Measurements from ENCODE around the gene NTSR1. TPM values are rescaled to one million over a fixed set of nuclear protein-coding genes. Genes with fewer than 3 reads are reported as not detected.

The NTSR1 gene
- total and polyA plus RNA-seq, 4 experiments from 2014 or later: 0.30 to 0.38 TPM; not detected in 2

DNA sequence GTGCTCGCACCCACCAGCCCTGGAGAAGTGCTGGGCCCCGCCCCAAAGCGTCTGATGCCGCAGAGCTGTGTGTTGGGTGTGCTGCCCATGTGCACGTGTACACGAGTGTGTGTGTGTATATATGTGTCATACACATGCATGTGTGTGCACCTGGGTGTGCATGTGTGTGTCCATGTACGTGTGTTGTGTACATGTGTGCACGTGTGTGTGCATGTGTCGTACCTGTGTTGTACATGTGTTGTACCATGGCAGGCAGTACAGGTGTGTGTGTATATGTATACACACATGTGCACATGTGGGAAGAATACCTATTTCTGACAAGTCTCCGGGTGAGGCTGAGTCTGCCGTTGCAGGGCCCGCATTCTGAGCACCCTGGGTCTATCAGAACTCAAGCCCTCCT, 81.4 kb downstream of the NTSR1 start:
- Histone ChIP-seq H3K4me3 (ENCODE audit: low read length in 2 of 2) (no peak overlapping the region), H3K4me1 (ENCODE audit: insufficient read depth, low read length) (peaks cover 22% of the 10 kb centered on the region), H3K36me3 (ENCODE audit: insufficient read depth, low read length) (no peaks in the 10 kb centered on the region), H3K27ac (ENCODE audit: low read depth, low read length) (no peak overlapping the region), H3K9me3 (ENCODE audit: control insufficient read depth in 1 of 2, low read length in 2 of 2) (no peaks in the 10 kb centered on the region), H3K27me3 (ENCODE audit: insufficient read depth, low read length) (no peaks in the 10 kb centered on the region)
- Mint-ChIP-seq H3K4me3 (no peak overlapping the region), H3K4me1 (peaks cover 2 to 36% (median 14%) of the 10 kb centered on the region in 4 donors), H3K9me3 (peaks cover 0 to 2% (median 0%) of the 10 kb centered on the region in 8 donors), H3K27ac (peak overlapping the region in 1 of 7 donors; percentile 13), H3K36me3 (peaks cover 0 to 7% of the 10 kb centered on the region in 2 donors), H3K27me3 (no peaks in the 10 kb centered on the region)
- DNase-seq: no peak
- POLR2A ChIA-PET (ENCODE audit: partially characterized antibody): interaction anchor here (2.2 kb wide), 1 partner anchor 49 kb away, joined by 8 read pairs; no protein-coding TSS in a partner anchor
- CTCF ChIA-PET (ENCODE audit: partially characterized antibody): interaction anchor here (0.7 to 2.7 kb wide), 4 partner anchors 11 to 74 kb away, joined by 3 to 20 read pairs (median 4); no protein-coding TSS in a partner anchor
- intact Hi-C loops (cut with micrococcal nuclease): loop anchor here (5.0 to 10.0 kb wide), 2 partner anchors 217 to 405 kb away; partner anchors contain the start of genes BHLHE23 and RPS21

DNA sequence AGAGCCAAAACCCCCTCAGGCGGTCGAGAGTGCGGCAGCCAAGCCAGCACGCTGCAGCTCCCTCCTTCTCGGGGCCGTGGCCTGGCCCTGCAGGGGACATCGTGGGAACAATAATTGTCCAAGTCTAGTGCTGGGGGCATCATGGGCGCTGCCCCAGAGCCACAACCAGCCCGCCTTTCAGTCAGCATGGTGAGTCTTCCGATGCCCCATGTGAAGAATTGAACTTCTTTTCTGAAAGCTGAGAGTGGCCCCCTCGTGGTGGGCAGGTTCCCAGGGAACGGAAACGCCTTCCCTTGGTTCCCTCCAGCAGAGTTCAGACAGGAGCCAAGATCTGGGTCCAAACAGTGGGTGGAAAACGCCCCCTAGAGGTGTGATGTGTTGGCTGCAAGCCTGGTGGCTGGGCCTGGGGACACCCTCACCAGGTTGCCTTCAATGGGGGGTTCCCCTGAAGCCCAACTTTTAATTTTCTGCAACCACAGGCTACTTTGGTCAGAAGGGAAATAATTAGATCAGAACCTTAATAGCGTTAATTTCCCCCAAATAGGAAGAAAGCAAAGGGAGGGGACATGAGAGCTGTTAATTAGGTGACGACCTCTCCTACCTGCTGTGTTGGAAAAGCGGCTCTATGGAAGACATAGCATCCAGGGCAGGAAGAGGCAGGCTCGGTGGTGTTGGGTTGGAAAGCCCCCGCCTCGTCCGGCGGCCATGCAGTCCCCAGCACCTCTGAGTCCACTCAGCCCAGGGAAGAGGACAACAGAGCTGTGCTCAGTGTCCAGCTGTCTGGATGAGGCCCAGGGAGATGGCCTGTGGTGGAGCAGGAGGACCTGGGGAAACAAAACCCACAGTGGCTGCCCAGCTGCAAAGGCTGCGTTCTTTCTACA, 82.9 kb downstream of the NTSR1 start:
- no peaks in the 10 kb centered on the region for H3K27me3 ChIP-seq (ENCODE audit: insufficient read depth, low read length)
- CTCF ChIA-PET (ENCODE audit: partially characterized antibody): interaction anchor here (1.0 to 2.7 kb wide), 15 partner anchors 9 to 297 kb away, joined by 3 to 20 read pairs (median 5); partner anchors contain the start of gene OGFR
- H3K36me3 Mint-ChIP-seq: peaks cover 0 to 7% of the 10 kb centered on the region in 2 donors
- POLR2A ChIA-PET (ENCODE audit: partially characterized antibody): interaction anchor here (0.9 to 6.2 kb wide), 4 partner anchors 13 to 149 kb away, joined by 3 to 86 read pairs (median 7); partner anchors contain the start of gene OGFR
- H3K9me3 Mint-ChIP-seq: peaks cover 0 to 2% (median 0%) of the 10 kb centered on the region in 8 donors
- no peak overlapping the region for H3K27ac ChIP-seq (ENCODE audit: low read depth, low read length)
- H3K27me3 Mint-ChIP-seq: no peaks in the 10 kb centered on the region
- intact Hi-C loops (cut with micrococcal nuclease): loop anchor here (1.0 to 10.0 kb wide), 6 partner anchors 52 to 407 kb away; partner anchors contain the start of genes BHLHE23 and RPS21
- H3K4me1 ChIP-seq (ENCODE audit: insufficient read depth, low read length): peaks cover 22% of the 10 kb centered on the region
- peak; percentile 58 to 70 (median 68) for DNase-seq
- H3K36me3 ChIP-seq (ENCODE audit: insufficient read depth, low read length): no peaks in the 10 kb centered on the region
- H3K27ac Mint-ChIP-seq: peak overlapping the region; percentile 83 to 98 (median 91)
- H3K4me1 Mint-ChIP-seq: peaks cover 4 to 45% (median 17%) of the 10 kb centered on the region in 4 donors
- no peaks in the 10 kb centered on the region for H3K9me3 ChIP-seq (ENCODE audit: control insufficient read depth in 1 of 2, low read length in 2 of 2)
- peak overlapping the region in 5 of 8 donors; percentile 38 to 82 (median 48) for H3K4me3 Mint-ChIP-seq
- no peak overlapping the region for H3K4me3 ChIP-seq (ENCODE audit: low read length in 2 of 2)

DNA sequence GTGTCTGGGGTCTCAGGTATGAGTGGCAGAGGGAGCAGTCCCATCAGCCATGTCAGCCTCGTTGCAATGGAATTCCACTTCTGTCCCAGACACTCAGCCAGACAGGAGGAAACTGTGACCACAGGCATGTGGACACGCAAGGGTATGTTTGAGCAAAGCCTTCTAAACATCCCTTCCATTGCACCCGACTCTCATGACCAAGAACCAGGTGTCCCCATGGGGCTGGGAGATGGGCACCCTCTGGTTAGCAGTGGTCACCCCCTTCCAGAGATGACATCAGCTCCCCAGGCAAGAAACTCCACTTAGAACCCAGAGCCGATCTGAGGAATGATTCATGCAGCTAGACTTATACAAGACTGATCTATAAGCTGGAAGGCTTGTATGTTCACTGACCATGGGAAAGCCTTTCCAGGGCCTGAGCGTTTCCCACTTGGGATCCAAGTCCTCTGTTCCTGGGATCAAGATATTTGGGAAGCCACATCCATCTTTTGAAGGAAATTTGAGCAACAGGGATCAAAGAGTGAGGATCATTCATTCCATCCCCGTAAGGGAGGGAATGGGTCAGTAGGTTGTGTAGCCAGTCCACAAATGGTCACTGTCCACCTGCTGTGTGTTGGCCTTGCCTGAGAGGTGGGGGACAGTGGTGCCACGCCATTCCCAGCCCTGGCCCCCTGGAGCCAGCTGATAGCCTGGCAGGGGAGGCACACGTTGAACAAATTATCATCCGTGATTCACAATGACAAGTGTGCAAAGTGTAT, 83.7 kb downstream of the NTSR1 start:
- H3K4me3 Mint-ChIP-seq: peak overlapping the region in 5 of 8 donors; percentile 1 to 83 (median 32)
- intact Hi-C loops (cut with micrococcal nuclease): loop anchor here (5.0 to 10.0 kb wide), 2 partner anchors 215 to 408 kb away; partner anchors contain the start of genes BHLHE23 and RPS21
- ChIA-PET POLR2A (ENCODE audit: partially characterized antibody) (interaction anchor here (2.1 to 6.2 kb wide), 3 partner anchors 12 to 141 kb away, joined by 7 to 86 read pairs (median 55); partner anchors contain the start of gene OGFR), CTCF (ENCODE audit: partially characterized antibody) (interaction anchor here (1.0 to 2.7 kb wide), 14 partner anchors 10 to 293 kb away, joined by 3 to 20 read pairs (median 6); partner anchors contain the start of gene OGFR)
- no peaks in the 10 kb centered on the region for H3K36me3 ChIP-seq (ENCODE audit: insufficient read depth, low read length)
- H3K4me3 ChIP-seq (ENCODE audit: low read length in 2 of 2): no peak overlapping the region
- peaks cover 0 to 2% (median 0%) of the 10 kb centered on the region in 8 donors for H3K9me3 Mint-ChIP-seq
- peaks cover 4 to 47% (median 19%) of the 10 kb centered on the region in 4 donors for H3K4me1 Mint-ChIP-seq
- no peaks in the 10 kb centered on the region for H3K9me3 ChIP-seq (ENCODE audit: control insufficient read depth in 1 of 2, low read length in 2 of 2)
- peak overlapping the region in 6 of 7 donors; percentile 73 to 98 (median 94) for H3K27ac Mint-ChIP-seq
- H3K27ac ChIP-seq (ENCODE audit: low read depth, low read length): no peak overlapping the region
- H3K27me3 Mint-ChIP-seq: no peaks in the 10 kb centered on the region
- peaks cover 28% of the 10 kb centered on the region for H3K4me1 ChIP-seq (ENCODE audit: insufficient read depth, low read length)
- DNase-seq: no peak
- H3K27me3 ChIP-seq (ENCODE audit: insufficient read depth, low read length): no peaks in the 10 kb centered on the region
- H3K36me3 Mint-ChIP-seq: peaks cover 0 to 7% of the 10 kb centered on the region in 2 donors

DNA sequence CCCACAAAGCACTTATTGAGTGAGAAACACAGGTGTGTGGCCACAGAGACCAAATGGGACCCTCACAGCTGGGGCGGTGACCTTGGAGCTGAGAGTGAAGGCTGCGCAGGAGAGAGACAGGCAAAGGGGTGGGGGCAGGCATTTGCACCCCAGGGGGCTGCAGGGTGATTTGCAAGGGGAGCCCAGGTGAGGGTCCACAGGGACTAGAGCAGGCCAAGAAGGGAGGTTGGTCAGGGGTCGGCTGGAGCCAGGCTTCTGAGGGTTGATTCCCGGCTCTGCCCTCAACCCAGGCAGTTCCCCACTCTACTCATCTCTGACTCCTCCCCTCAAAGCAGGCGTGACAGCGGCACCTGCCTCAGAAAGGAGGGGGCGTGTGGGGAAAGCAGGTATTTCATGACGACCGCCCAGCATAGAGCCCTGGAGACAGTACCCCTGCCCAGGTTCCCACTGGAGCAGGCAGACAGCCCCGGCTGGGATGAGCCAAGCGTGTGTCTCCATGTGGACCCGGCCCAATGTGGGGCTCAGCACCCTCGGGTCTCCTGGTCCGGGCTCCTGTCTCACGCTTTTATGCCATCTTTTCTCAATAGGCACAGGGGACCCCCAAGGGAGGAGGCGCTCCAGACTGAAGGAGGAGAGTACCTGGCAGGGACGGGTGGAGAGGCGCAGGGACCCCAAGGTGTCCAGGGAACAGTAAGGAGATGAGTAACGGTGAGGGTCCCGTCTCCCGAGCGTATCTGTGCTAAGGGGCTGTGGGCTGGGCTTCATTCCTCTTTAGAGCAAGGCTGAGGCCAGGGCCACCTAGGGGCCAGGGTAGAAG, 84.5 kb downstream of the NTSR1 start:
- Mint-ChIP-seq H3K36me3 (peaks cover 0 to 10% of the 10 kb centered on the region in 2 donors), H3K4me1 (peaks cover 7 to 55% (median 25%) of the 10 kb centered on the region in 4 donors), H3K9me3 (peaks cover 0 to 5% (median 0%) of the 10 kb centered on the region in 8 donors), H3K27me3 (no peaks in the 10 kb centered on the region), H3K27ac (peak overlapping the region; percentile 79 to 98 (median 94)), H3K4me3 (peak overlapping the region; percentile 71 to 87 (median 78))
- Histone ChIP-seq H3K4me1 (ENCODE audit: insufficient read depth, low read length) (peaks cover 32% of the 10 kb centered on the region), H3K9me3 (ENCODE audit: control insufficient read depth in 1 of 2, low read length in 2 of 2) (no peaks in the 10 kb centered on the region), H3K36me3 (ENCODE audit: insufficient read depth, low read length) (no peaks in the 10 kb centered on the region), H3K27me3 (ENCODE audit: insufficient read depth, low read length) (no peaks in the 10 kb centered on the region), H3K27ac (ENCODE audit: low read depth, low read length) (peak overlapping the region; percentile 83), H3K4me3 (ENCODE audit: low read length in 2 of 2) (peak overlapping the region; percentile 32 to 34)
- DNase-seq: no peak
- POLR2A ChIA-PET (ENCODE audit: partially characterized antibody): interaction anchor here (0.5 to 6.2 kb wide), 23 partner anchors 10 to 651 kb away, joined by 3 to 86 read pairs (median 8); partner anchors contain the start of genes ARFGAP1, GID8, OGFR and TCFL5
- CTCF ChIA-PET (ENCODE audit: partially characterized antibody): interaction anchor here (0.7 to 2.7 kb wide), 10 partner anchors 12 to 294 kb away, joined by 3 to 20 read pairs (median 8); partner anchors contain the start of gene OGFR
- intact Hi-C loops (cut with micrococcal nuclease): loop anchor here (5.0 to 10.0 kb wide), 2 partner anchors 214 to 408 kb away; partner anchors contain the start of genes BHLHE23 and RPS21

DNA sequence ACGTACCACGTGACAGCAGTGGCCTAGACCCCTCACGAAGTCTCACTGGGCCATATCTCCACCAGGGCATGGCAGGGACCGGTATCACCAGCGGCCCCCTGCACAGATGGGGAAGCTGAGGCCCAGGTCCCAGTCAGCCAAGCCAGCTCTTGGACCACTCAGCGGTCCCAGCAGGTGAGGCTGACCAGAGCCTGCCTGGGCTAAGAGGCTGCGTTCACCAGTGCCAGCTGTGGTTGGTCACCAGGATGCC, 85.0 kb downstream of the NTSR1 start:
- POLR2A ChIA-PET (ENCODE audit: partially characterized antibody): interaction anchor here (0.5 to 6.2 kb wide), 24 partner anchors 11 to 651 kb away, joined by 3 to 86 read pairs (median 7); partner anchors contain the start of genes ARFGAP1, GID8, OGFR and TCFL5
- Histone ChIP-seq H3K27ac (ENCODE audit: low read depth, low read length) (peak overlapping the region; percentile 83), H3K4me1 (ENCODE audit: insufficient read depth, low read length) (peaks cover 32% of the 10 kb centered on the region), H3K27me3 (ENCODE audit: insufficient read depth, low read length) (no peaks in the 10 kb centered on the region), H3K36me3 (ENCODE audit: insufficient read depth, low read length) (no peaks in the 10 kb centered on the region), H3K9me3 (ENCODE audit: control insufficient read depth in 1 of 2, low read length in 2 of 2) (no peaks in the 10 kb centered on the region), H3K4me3 (ENCODE audit: low read length in 2 of 2) (peak overlapping the region; percentile 32 to 34)
- peaks cover 0 to 5% (median 0%) of the 10 kb centered on the region in 8 donors for H3K9me3 Mint-ChIP-seq
- H3K36me3 Mint-ChIP-seq: peaks cover 4 to 16% of the 10 kb centered on the region in 2 donors
- intact Hi-C loops (cut with micrococcal nuclease): loop anchor here (1.0 to 10.0 kb wide), 7 partner anchors 11 to 409 kb away; partner anchors contain the start of genes BHLHE23, OGFR and RPS21
- CTCF ChIA-PET (ENCODE audit: partially characterized antibody): interaction anchor here (0.7 to 3.2 kb wide), 5 partner anchors 15 to 294 kb away, joined by 3 to 23 read pairs (median 6); no protein-coding TSS in a partner anchor
- no peaks in the 10 kb centered on the region for H3K27me3 Mint-ChIP-seq
- H3K27ac Mint-ChIP-seq: peak overlapping the region; percentile 79 to 98 (median 93)
- H3K4me3 Mint-ChIP-seq: peak overlapping the region; percentile 71 to 87 (median 78)
- DNase-seq: no peak
- peaks cover 10 to 59% (median 27%) of the 10 kb centered on the region in 4 donors for H3K4me1 Mint-ChIP-seq
